SK-N-MC (cell line): Measurements from ENCODE around the gene PTRH2.

ENCODE experiments used
- EZH2 ChIP-seq: fragments of 200-600 bp; sonication (generic); IDR thresholded peaks from one replicate; pipeline ENCODE4 v1.6.1; 2017; ENCODE audit warnings: antibody characterized with exemption
- POLR2AphosphoS5 ChIP-seq: IDR thresholded peaks from 2 replicates; pipeline ENCODE4 v1.6.1; 2012; ENCODE audit warnings: mild to moderate bottlenecking, low read depth, low read length, borderline replicate concordance

DNA sequence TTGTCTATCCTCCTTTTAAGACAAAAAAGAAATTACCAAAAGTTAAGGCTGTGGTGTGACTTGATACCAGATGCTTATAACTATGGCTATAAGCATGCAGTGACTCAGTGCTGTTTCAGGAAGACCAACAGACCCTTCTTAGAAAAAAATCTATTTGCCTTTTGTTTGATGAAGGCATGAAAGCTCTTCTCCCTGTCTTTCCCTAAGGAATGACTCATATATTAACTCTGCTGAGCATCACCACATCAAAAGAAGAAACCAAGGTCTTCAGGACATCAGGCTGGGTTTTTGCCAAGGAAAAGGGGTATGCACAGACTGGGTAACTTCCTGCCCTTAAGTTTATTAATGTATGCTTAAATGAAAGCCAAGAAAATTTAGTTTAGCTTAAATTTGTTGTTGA, 47.3 kb upstream of the PTRH2 start:
- TF ChIP-seq EZH2 (no peak), POLR2AphosphoS5 (no peak)
